Inferior parietal cortex (tissue), 1 donor: ENCODE measurements around the gene LYRM4.

Experiments used
- DNase-seq: peaks from one replicate; pipeline ENCODE4 v3.0.0-alpha.2; 2016; ENCODE audit errors: extremely low spot score

The LYRM4 gene

GRCh38 chr6:5174756-5175549 lies 85.8 kb downstream of the LYRM4 start:
- DNase-seq: no peak

- DNase-seq: no peak
Measured at GRCh38 chr6:5174244-5174643, 86.5 kb downstream of the LYRM4 start.

GRCh38 chr6:5173810-5174209 lies 86.9 kb downstream of the LYRM4 start:
- DNase-seq: no peak

- no peak for DNase-seq
Measured at GRCh38 chr6:5172897-5173474, 87.8 kb downstream of the LYRM4 start.

GRCh38 chr6:5172041-5172653 lies 88.6 kb downstream of the LYRM4 start:
- no peak for DNase-seq

GRCh38 chr6:5167501-5167900 lies 93.2 kb downstream of the LYRM4 start:
- DNase-seq: no peak

- DNase-seq: no peak
Measured at GRCh38 chr6:5164092-5164491, 96.7 kb downstream of the LYRM4 start.

- DNase-seq: no peak
Measured at GRCh38 chr6:5163247-5163646, 97.5 kb downstream of the LYRM4 start.

GRCh38 chr6:5162355-5162754 lies 98.4 kb downstream of the LYRM4 start:
- no peak for DNase-seq

GRCh38 chr6:5160206-5160605 lies 100.5 kb downstream of the LYRM4 start:
- DNase-seq: no peak

- no peak for DNase-seq
Measured at GRCh38 chr6:5159162-5159561, 101.6 kb downstream of the LYRM4 start.

- DNase-seq: no peak
Measured at GRCh38 chr6:5158180-5158579, 102.6 kb downstream of the LYRM4 start.

GRCh38 chr6:5157621-5158138 lies 103.1 kb downstream of the LYRM4 start:
- DNase-seq: no peak

- DNase-seq: no peak
Measured at GRCh38 chr6:5156627-5157026, 104.1 kb downstream of the LYRM4 start.

- no peak for DNase-seq
Measured at GRCh38 chr6:5155906-5156305, 104.8 kb downstream of the LYRM4 start.

- no peak for DNase-seq
Measured at GRCh38 chr6:5153186-5153585, 107.6 kb downstream of the LYRM4 start.

GRCh38 chr6:5152460-5152859 lies 108.3 kb downstream of the LYRM4 start:
- no peak for DNase-seq

- no peak for DNase-seq
Measured at GRCh38 chr6:5151955-5152401, 108.8 kb downstream of the LYRM4 start.

- DNase-seq: no peak
Measured at GRCh38 chr6:5151360-5151954, 109.3 kb downstream of the LYRM4 start.

GRCh38 chr6:5150551-5151075 lies 110.1 kb downstream of the LYRM4 start:
- DNase-seq: no peak

GRCh38 chr6:5149891-5150290 lies 110.9 kb downstream of the LYRM4 start:
- DNase-seq: no peak

GRCh38 chr6:5149159-5149704 lies 111.5 kb downstream of the LYRM4 start:
- no peak for DNase-seq
